ENCODE data around the gene DST. TPM values are rescaled to one million over a fixed set of nuclear protein-coding genes. Genes with fewer than 3 reads are reported as not detected.
A peak's percentile ranks its signal among the peaks of the same experiment; 100 is the strongest.

Gene DST
- polyA plus RNA-seq, 3 donors, result 1.1 to 7.4 (median 3.2) TPM

DNA sequence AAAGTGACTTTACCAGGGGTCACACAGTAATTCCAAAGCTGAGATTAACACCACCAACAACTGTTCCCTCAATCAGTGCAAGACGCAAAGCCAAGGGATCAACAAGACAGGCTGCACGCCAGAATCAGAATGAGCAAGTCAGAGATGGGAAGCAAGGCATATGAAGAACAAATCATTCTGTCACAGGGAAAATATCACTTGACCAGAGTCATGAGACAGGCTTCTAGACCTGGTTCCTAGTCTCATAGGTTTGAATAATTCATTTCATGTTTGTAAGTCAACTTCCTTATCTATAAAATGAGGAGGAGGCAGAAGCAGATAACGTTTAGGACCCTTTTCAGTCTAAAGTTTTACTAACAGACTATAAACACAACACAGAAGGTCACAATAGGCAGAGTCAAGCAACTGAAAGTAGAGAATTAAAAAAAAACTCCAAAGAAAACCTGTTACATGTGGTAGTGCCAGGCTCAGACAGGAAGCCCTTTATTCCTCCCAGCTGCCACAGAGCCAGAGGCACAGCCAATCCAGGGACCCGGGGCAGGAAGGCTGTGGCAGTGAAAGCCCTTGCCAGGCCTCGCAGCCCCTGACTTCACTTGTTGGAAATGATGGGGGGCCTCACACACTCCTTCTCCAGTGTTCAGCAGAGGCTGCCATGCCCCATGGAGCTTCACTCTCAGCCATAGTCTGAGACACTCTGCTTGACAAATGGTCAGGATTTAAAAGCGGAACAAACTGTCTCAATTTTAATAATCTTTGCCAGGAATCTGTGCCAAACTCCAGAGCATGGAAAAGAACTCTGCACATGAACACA lies 29.2 kb upstream of the DST start:
- peak overlapping the region; percentile 44 for H2AFZ ChIP-seq (ENCODE audit: insufficient read depth, low read depth, low read length, poor library complexity, severe bottlenecking)

DNA sequence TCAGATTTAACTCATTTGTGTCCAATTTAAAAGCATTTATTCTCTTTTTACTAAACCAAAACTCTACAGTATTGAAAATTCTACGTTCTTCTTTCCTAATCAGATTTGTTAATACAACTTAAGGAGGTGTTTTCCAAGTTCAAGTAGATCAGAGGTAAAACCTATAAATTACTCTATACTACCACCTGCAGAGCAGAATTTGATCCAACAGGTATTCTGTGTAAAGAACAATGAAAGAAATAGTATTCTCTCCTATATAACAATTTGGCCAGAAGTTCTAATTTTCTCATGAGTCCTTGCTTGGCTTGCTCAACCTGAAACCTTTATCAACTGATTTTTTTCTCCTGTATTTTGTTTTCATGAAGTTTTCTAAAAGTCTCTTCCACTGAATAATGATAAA lies 28.5 kb upstream of the DST start:
- Mint-ChIP-seq H3K27ac (no peak overlapping the region), H3K36me3 (no peaks in the 10 kb centered on the region), H3K9me3 (no peaks in the 10 kb centered on the region), H3K4me3 (no peak overlapping the region), H3K4me1 (peaks cover 12% of the 10 kb centered on the region), H3K27me3 (ENCODE audit: low read depth in 3 of 3) (no peaks in the 10 kb centered on the region)
- no peaks in the 10 kb centered on the region for H3K27me3 ChIP-seq (ENCODE audit: control insufficient read depth in 2 of 2, insufficient read depth in 2 of 2, low read length in 2 of 2)
- H2AFZ ChIP-seq (ENCODE audit: insufficient read depth, low read depth, low read length, poor library complexity, severe bottlenecking), result no peak overlapping the region
- no peaks in the 10 kb centered on the region for H3K79me2 ChIP-seq (ENCODE audit: insufficient read depth, low read length)
- no peaks in the 10 kb centered on the region for H4K20me1 ChIP-seq (ENCODE audit: insufficient read depth, low read length)
- H3K4me2 ChIP-seq (replicated peaks; ENCODE audit: extremely low read depth, low read length, poor library complexity, severe bottlenecking), result no peak overlapping the region
- no peaks in the 10 kb centered on the region for H3K4me1 ChIP-seq (ENCODE audit: control insufficient read depth in 1 of 2, insufficient read depth in 2 of 2, low read length in 2 of 2)
- DNase-seq, result no peak
- H3K36me3 ChIP-seq (replicated peaks in 1 of 2; ENCODE audit: control insufficient read depth in 1 of 2, insufficient read depth in 2 of 2, low read length in 2 of 2), result no peaks in the 10 kb centered on the region
- H3K4me3 ChIP-seq (replicated peaks in 1 of 3; ENCODE audit: low read depth in 2 of 3, low read length in 3 of 3), result no peak overlapping the region
- WGBS (ENCODE audit: insufficient coverage), result no CpG with 5 or more reads among the region's 1 CpG
- no peak overlapping the region for H3K27ac ChIP-seq (ENCODE audit: low read depth in 1 of 2, low read length in 2 of 2)
- H3K9ac ChIP-seq (ENCODE audit: insufficient read depth, low read length, poor library complexity, severe bottlenecking), result no peak overlapping the region
- H3K9me3 ChIP-seq (replicated peaks in 1 of 2; ENCODE audit: control insufficient read depth in 1 of 2, insufficient read depth in 1 of 2, low read length in 2 of 2), result no peaks in the 10 kb centered on the region
- intact Hi-C loops (cut with micrococcal nuclease), result no loop called here
- TF ChIP-seq, protein P1, sequence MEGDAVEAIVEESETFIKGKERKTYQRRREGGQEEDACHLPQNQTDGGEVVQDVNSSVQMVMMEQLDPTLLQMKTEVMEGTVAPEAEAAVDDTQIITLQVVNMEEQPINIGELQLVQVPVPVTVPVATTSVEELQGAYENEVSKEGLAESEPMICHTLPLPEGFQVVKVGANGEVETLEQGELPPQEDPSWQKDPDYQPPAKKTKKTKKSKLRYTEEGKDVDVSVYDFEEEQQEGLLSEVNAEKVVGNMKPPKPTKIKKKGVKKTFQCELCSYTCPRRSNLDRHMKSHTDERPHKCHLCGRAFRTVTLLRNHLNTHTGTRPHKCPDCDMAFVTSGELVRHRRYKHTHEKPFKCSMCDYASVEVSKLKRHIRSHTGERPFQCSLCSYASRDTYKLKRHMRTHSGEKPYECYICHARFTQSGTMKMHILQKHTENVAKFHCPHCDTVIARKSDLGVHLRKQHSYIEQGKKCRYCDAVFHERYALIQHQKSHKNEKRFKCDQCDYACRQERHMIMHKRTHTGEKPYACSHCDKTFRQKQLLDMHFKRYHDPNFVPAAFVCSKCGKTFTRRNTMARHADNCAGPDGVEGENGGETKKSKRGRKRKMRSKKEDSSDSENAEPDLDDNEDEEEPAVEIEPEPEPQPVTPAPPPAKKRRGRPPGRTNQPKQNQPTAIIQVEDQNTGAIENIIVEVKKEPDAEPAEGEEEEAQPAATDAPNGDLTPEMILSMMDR (IDR thresholded peaks at IDR 0.05), result no peak

More for the DNA sequence above, 29.2 kb upstream of the DST start:
- H3K36me3 Mint-ChIP-seq, result no peaks in the 10 kb centered on the region
- Histone ChIP-seq H3K4me1 (ENCODE audit: control insufficient read depth in 1 of 2, insufficient read depth in 2 of 2, low read length in 2 of 2) (no peaks in the 10 kb centered on the region), H3K79me2 (ENCODE audit: insufficient read depth, low read length) (no peaks in the 10 kb centered on the region), H3K9ac (ENCODE audit: insufficient read depth, low read length, poor library complexity, severe bottlenecking) (no peak overlapping the region), H3K36me3 (replicated peaks in 1 of 2; ENCODE audit: control insufficient read depth in 1 of 2, insufficient read depth in 2 of 2, low read length in 2 of 2) (no peaks in the 10 kb centered on the region), H3K27ac (ENCODE audit: low read depth in 1 of 2, low read length in 2 of 2) (no peak overlapping the region), H3K4me2 (replicated peaks; ENCODE audit: extremely low read depth, low read length, poor library complexity, severe bottlenecking) (peak overlapping the region; percentile 21), H3K4me3 (replicated peaks in 1 of 3; ENCODE audit: low read depth in 2 of 3, low read length in 3 of 3) (no peak overlapping the region), H3K27me3 (ENCODE audit: control insufficient read depth in 2 of 2, insufficient read depth in 2 of 2, low read length in 2 of 2) (no peaks in the 10 kb centered on the region), H4K20me1 (ENCODE audit: insufficient read depth, low read length) (no peaks in the 10 kb centered on the region), H3K9me3 (replicated peaks in 1 of 2; ENCODE audit: control insufficient read depth in 1 of 2, insufficient read depth in 1 of 2, low read length in 2 of 2) (no peaks in the 10 kb centered on the region)
- DNase-seq, result no peak
- peak overlapping the region; percentile 49 to 59 for H3K4me3 Mint-ChIP-seq
- TF ChIP-seq, protein P1 (IDR thresholded peaks at IDR 0.05), result no peak
- H3K27me3 Mint-ChIP-seq (ENCODE audit: low read depth in 3 of 3), result no peaks in the 10 kb centered on the region
- peaks cover 12% of the 10 kb centered on the region for H3K4me1 Mint-ChIP-seq
- H3K27ac Mint-ChIP-seq, result peak overlapping the region in 2 of 7 donors; percentile 6 to 38
- WGBS (ENCODE audit: insufficient coverage), result 0% methylated on average over 2 of the region's 6 CpGs
- intact Hi-C loops (cut with micrococcal nuclease), result no loop called here
- no peaks in the 10 kb centered on the region for H3K9me3 Mint-ChIP-seq

All from CD14-positive monocyte (primary cell).